K562 (cell line): ENCODE data around the gene CHRNB1. TPM values are rescaled to one million over a fixed set of nuclear protein-coding genes. Genes with fewer than 3 reads are reported as not detected.

Source experiments
- ATF7 ChIP-seq: fragments of 450-650 bp; IDR thresholded peaks from 2 replicates; pipeline ENCODE4 v1.7.1; 2014; ENCODE audit warnings: mild to moderate bottlenecking, moderate library complexity
- EWSR1 ChIP-seq: fragments of 450-650 bp; IDR thresholded peaks from 2 replicates; pipeline ENCODE4 v1.6.1; 2018; ENCODE audit warnings: borderline replicate concordance, mild to moderate bottlenecking, low read depth, moderate library complexity; ENCODE audit not compliant: partially characterized antibody
- HDAC1 ChIP-seq, 2 experiments: fragments of 450-650 bp; IDR thresholded peaks; 2 replicates each; pipeline ENCODE4 v1.6.1; 2016 to 2017; ENCODE audit warnings: inconsistent platforms in 1 of 2, mild to moderate bottlenecking in 1 of 2, moderate library complexity in 1 of 2
- HNRNPL ChIP-seq: fragments of 200-400 bp; formaldehyde crosslinking; IDR thresholded peaks from 2 replicates; pipeline ENCODE4 v1.6.1; 2017; ENCODE audit warnings: low read depth, mild to moderate bottlenecking, low read length
- KDM5B ChIP-seq: fragments of 200-600 bp; sonication (generic); IDR thresholded peaks from 2 replicates; pipeline ENCODE4 v1.6.1; 2012; ENCODE audit warnings: low read depth, mild to moderate bottlenecking, moderate library complexity, low read length, control low read depth, inconsistent platforms; ENCODE audit not compliant: insufficient replicate concordance
- L3MBTL2 ChIP-seq: fragments of 450-650 bp; IDR thresholded peaks from 2 replicates; pipeline ENCODE4 v1.6.1; 2016; ENCODE audit warnings: mild to moderate bottlenecking, moderate library complexity
- NELFE ChIP-seq: IDR thresholded peaks from 2 replicates; pipeline ENCODE4 v1.6.1; 2011; ENCODE audit warnings: mild to moderate bottlenecking; ENCODE audit not compliant: insufficient read depth, insufficient read length
- SMARCC2 ChIP-seq: fragments of 450-650 bp; IDR thresholded peaks from 2 replicates; pipeline ENCODE4 v1.6.1; 2017; ENCODE audit warnings: antibody characterized with exemption, moderate library complexity, mild to moderate bottlenecking, low read depth
- TGIF2 ChIP-seq: sonication (generic); formaldehyde crosslinking; IDR thresholded peaks from 2 replicates; pipeline ENCODE4 v1.8.1; 2022; ENCODE audit warnings: mild to moderate bottlenecking, missing genetic modification reagents, moderate library complexity
- ZBTB7A ChIP-seq: IDR thresholded peaks from 2 replicates; pipeline ENCODE4 v1.6.1; 2011; ENCODE audit warnings: low read depth, mild to moderate bottlenecking, low read length, moderate library complexity, borderline replicate concordance; ENCODE audit not compliant: control insufficient read depth
- ZFX ChIP-seq: sonication (generic); formaldehyde crosslinking; IDR thresholded peaks from 2 replicates; pipeline ENCODE4 v1.8.0; 2022; ENCODE audit warnings: mild to moderate bottlenecking, missing genetic modification reagents, moderate library complexity
- ZNF445 ChIP-seq: fragments of 250-450 bp; sonication (Bioruptor Pico); IDR thresholded peaks from 2 replicates; pipeline ENCODE4 v1.4.0; 2020; ENCODE audit warnings: low read depth, mild to moderate bottlenecking, moderate library complexity
- polyA plus RNA-seq, 8 experiments: library from polyadenylated mRNA; depleted of rRNA in 4 of 8; stranded (reverse) in 5 of 8; unstranded in 3 of 8; fragments of >200 nt; fragmentation: Nextera tagmentation in 2 of 8; fragmentation: Illumina TruSeq in 1 of 8; extraction: Ambion mirVana in 2 of 8; extraction: Trizol in 1 of 8; gene quantifications; 2 replicates each; pipeline versions ENCODE4 v1.2.1 to v1.2.3, GENCODE V29; 2011 to 2014; ENCODE audit warnings: inconsistent platforms in 1 of 8, missing spikeins in 1 of 8
- total RNA-seq, 7 experiments: library from RNA; depleted of rRNA in 6 of 7; stranded (reverse); fragments of >200 nt in 6 of 7; fragmentation: Illumina TruSeq in 2 of 7; extraction: Trizol in 2 of 7; gene quantifications; 2 replicates each; pipeline versions ENCODE4 v1.2.1 to v1.2.3, GENCODE V29; 2011 to 2021; ENCODE audit warnings: low replicate concordance in 1 of 7
- TF ChIP-seq, protein P1 (sequence below): fragments of 450-650 bp; IDR thresholded peaks from 2 replicates; pipeline ENCODE4 v1.6.1; 2018; ENCODE audit not compliant: partially characterized antibody
- TF ChIP-seq, protein P2 (sequence below): IDR thresholded peaks from 3 replicates; pipeline ENCODE4 v1.6.1; 2011; ENCODE audit warnings: borderline replicate concordance, mild to moderate bottlenecking; ENCODE audit not compliant: insufficient read length, insufficient read depth
- TF ChIP-seq, protein P3 (sequence below): fragments of 200-800 bp; sonication (Bioruptor generic); IDR thresholded peaks from 2 replicates; pipeline ENCODE4 v1.6.1; 2017; ENCODE audit warnings: missing genetic modification characterization, missing compliant biosample characterization
- TF ChIP-seq, protein P4 (sequence below), 2 experiments: IDR thresholded peaks; 2 replicates each; pipeline ENCODE4 v1.6.1; 2012; ENCODE audit warnings: improper control_type of control experiment in 2 of 2, low read depth in 2 of 2, low read length in 2 of 2, borderline replicate concordance in 1 of 2

CHRNB1 gene
- total and polyA plus RNA-seq, 9 of the 15 experiments (the other 6 are each of a cell fraction or from before 2014, with no cell fraction given): 4.7 to 12.3 (median 6.8) TPM

DNA sequence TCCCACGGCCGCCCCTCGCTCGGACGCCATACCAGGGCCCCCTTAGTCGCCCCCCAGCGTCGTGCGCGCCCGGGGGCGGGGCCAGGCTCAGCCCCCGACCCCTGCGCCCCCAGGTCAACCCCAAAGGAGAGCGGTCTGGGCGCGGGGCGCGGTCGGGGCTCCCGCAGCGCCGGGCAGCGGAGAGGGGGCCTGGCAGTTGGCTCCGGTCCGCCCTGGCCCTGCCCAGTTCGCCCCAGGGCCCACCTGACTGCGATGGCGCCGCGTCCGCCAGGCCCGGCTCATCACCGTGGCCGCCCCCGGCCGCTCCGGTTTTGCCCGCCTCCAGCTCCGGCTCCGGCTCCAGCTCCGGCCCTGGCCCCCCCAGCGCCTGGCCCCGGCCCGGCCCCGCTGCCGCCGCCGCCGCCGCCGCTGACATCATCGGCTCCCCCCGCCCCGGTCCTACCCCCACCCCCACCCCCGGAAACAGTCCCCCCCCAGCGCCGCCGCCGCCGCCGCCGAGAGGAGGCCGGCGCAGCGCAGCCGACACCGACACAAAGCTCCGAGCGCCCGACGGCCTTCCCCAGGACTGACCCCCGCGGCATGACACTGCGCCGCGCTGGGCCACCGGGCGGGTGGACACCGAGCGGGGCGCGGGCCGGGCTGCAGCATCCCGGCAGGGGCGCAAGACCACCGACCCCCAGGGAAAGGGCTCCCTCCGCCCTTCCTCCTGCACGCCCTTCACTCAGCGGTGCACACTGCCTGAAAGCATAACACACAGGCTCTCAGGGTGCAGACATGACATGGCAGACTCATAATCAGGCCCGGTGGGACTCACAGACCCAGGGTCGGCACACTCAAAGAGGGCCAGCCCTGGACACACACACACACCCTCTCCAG, 34.6 kb downstream of the CHRNB1 start, which contains the start of gene ZBTB4 (continued):
- TF ChIP-seq, protein P1, sequence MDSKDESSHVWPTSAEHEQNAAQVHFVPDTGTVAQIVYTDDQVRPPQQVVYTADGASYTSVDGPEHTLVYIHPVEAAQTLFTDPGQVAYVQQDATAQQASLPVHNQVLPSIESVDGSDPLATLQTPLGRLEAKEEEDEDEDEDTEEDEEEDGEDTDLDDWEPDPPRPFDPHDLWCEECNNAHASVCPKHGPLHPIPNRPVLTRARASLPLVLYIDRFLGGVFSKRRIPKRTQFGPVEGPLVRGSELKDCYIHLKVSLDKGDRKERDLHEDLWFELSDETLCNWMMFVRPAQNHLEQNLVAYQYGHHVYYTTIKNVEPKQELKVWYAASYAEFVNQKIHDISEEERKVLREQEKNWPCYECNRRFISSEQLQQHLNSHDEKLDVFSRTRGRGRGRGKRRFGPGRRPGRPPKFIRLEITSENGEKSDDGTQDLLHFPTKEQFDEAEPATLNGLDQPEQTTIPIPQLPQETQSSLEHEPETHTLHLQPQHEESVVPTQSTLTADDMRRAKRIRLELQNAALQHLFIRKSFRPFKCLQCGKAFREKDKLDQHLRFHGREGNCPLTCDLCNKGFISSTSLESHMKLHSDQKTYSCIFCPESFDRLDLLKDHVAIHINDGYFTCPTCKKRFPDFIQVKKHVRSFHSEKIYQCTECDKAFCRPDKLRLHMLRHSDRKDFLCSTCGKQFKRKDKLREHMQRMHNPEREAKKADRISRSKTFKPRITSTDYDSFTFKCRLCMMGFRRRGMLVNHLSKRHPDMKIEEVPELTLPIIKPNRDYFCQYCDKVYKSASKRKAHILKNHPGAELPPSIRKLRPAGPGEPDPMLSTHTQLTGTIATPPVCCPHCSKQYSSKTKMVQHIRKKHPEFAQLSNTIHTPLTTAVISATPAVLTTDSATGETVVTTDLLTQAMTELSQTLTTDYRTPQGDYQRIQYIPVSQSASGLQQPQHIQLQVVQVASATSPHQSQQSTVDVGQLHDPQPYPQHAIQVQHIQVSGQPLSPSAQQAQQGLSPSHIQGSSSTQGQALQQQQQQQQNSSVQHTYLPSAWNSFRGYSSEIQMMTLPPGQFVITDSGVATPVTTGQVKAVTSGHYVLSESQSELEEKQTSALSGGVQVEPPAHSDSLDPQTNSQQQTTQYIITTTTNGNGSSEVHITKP: no peak
- TF ChIP-seq NELFE (no peak), EWSR1 (no peak), ZBTB7A (peak; percentile 43; the same call in 1 of the 2 replicates), ATF7 (0 out of 2 replicates have a peak, but pooled peaks have one; percentile 23), SMARCC2 (no peak), ZFX (peak; percentile 86), HDAC1 (IDR thresholded peaks at IDR 0.05) (peak in 1 of 2 experiments; percentile 45; a peak in 1 of 4 replicates), TGIF2 (0 out of 2 replicates have a peak, but pooled peaks have one; percentile 15), KDM5B (peak; percentile 27), HNRNPL (no peak), L3MBTL2 (0 out of 2 replicates have a peak, but pooled peaks have one; percentile 40), ZNF445 (CRISPR knock-in tag) (no peak)
- TF ChIP-seq, protein P2, sequence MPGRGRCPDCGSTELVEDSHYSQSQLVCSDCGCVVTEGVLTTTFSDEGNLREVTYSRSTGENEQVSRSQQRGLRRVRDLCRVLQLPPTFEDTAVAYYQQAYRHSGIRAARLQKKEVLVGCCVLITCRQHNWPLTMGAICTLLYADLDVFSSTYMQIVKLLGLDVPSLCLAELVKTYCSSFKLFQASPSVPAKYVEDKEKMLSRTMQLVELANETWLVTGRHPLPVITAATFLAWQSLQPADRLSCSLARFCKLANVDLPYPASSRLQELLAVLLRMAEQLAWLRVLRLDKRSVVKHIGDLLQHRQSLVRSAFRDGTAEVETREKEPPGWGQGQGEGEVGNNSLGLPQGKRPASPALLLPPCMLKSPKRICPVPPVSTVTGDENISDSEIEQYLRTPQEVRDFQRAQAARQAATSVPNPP: no peak
- TF ChIP-seq, protein P3, sequence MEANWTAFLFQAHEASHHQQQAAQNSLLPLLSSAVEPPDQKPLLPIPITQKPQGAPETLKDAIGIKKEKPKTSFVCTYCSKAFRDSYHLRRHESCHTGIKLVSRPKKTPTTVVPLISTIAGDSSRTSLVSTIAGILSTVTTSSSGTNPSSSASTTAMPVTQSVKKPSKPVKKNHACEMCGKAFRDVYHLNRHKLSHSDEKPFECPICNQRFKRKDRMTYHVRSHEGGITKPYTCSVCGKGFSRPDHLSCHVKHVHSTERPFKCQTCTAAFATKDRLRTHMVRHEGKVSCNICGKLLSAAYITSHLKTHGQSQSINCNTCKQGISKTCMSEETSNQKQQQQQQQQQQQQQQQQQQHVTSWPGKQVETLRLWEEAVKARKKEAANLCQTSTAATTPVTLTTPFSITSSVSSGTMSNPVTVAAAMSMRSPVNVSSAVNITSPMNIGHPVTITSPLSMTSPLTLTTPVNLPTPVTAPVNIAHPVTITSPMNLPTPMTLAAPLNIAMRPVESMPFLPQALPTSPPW (CRISPR knock-in tag): peak; percentile 98
- TF ChIP-seq, protein P4, sequence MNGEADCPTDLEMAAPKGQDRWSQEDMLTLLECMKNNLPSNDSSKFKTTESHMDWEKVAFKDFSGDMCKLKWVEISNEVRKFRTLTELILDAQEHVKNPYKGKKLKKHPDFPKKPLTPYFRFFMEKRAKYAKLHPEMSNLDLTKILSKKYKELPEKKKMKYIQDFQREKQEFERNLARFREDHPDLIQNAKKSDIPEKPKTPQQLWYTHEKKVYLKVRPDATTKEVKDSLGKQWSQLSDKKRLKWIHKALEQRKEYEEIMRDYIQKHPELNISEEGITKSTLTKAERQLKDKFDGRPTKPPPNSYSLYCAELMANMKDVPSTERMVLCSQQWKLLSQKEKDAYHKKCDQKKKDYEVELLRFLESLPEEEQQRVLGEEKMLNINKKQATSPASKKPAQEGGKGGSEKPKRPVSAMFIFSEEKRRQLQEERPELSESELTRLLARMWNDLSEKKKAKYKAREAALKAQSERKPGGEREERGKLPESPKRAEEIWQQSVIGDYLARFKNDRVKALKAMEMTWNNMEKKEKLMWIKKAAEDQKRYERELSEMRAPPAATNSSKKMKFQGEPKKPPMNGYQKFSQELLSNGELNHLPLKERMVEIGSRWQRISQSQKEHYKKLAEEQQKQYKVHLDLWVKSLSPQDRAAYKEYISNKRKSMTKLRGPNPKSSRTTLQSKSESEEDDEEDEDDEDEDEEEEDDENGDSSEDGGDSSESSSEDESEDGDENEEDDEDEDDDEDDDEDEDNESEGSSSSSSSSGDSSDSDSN (IDR thresholded peaks at IDR 0.05; ENCODE audit: borderline replicate concordance in 1 of 2, low read depth in 2 of 2, low read length in 2 of 2): 0 out of 4 replicates have a peak, but pooled peaks of 1 of the 2 experiments have one; percentile 31
